ENCODE data around the gene ATP8B4.

DNA sequence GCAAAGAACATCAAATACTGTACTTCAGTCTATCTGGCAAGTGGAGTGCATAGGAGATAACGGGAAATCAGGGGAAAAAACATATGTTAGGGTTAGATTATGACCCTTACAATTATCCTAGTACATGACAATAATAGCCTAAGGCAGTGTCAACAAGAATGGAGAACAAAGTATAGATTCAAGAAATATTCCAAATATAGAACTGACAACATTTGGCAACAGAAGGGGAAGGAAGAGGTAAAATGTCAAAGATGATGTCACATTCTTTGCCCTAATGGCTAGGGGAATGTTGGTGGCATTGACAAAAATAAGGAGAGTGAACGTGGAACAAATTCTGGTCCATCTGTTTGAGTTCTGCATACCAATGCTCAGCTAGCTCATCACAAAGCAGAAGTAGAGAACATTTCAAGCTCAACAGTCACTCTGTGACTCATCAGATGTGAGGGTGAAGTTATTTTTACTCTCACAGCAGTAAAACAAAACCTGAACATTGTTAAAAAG, 15.5 kb upstream of the ATP8B4 start:
- TF ChIP-seq, protein P1, sequence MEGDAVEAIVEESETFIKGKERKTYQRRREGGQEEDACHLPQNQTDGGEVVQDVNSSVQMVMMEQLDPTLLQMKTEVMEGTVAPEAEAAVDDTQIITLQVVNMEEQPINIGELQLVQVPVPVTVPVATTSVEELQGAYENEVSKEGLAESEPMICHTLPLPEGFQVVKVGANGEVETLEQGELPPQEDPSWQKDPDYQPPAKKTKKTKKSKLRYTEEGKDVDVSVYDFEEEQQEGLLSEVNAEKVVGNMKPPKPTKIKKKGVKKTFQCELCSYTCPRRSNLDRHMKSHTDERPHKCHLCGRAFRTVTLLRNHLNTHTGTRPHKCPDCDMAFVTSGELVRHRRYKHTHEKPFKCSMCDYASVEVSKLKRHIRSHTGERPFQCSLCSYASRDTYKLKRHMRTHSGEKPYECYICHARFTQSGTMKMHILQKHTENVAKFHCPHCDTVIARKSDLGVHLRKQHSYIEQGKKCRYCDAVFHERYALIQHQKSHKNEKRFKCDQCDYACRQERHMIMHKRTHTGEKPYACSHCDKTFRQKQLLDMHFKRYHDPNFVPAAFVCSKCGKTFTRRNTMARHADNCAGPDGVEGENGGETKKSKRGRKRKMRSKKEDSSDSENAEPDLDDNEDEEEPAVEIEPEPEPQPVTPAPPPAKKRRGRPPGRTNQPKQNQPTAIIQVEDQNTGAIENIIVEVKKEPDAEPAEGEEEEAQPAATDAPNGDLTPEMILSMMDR (IDR thresholded peaks at IDR 0.05): no peak
- no peak for TF ChIP-seq POLR2A (IDR thresholded peaks at IDR 0.05)

Data from right lobe of liver (tissue), 4 donors.